Activated CD8-positive, alpha-beta memory T cell treated with anti-CD3 and anti-CD28 coated beads, Interleukin-2, amount 50 U/mL, for 4 hours (primary cell): ENCODE measurements around the gene PRR29.
"Not testable (repeated sequence)": the region's sequence is repeated elsewhere in the genome, so short reads cannot be mapped to it uniquely, and the experiment has no call there.

Source experiments
- DNase-seq: peaks from one replicate; pipeline ENCODE4 v3.0.0-alpha.2; 2020

The PRR29 gene

GRCh38 chr17:64016974-64017373, 18.8 kb downstream of the PRR29 start:
- no peak for DNase-seq

GRCh38 chr17:64017381-64017980, 19.3 kb downstream of the PRR29 start:
- DNase-seq: no peak

GRCh38 chr17:64019551-64019961, 21.4 kb downstream of the PRR29 start:
- not testable (repeated sequence) for DNase-seq

GRCh38 chr17:64020056-64020766, 22.1 kb downstream of the PRR29 start, which contains the start of gene ICAM2:
ICAM2 (minus strand) TSS chr17:64020633; CDS start chr17:64006691, 13,942 bp downstream.
- DNase-seq: peak; percentile 87

GRCh38 chr17:64022611-64023063, 24.5 kb downstream of the PRR29 start:
- no peak for DNase-seq

- no peak for DNase-seq
These were observed 26.1 kb downstream of the PRR29 start for GRCh38 chr17:64024215-64024654.

GRCh38 chr17:64024781-64025731, 26.9 kb downstream of the PRR29 start:
- DNase-seq: peak; percentile 51

- DNase-seq: peak; percentile 90
These were observed 27.7 kb downstream of the PRR29 start for GRCh38 chr17:64025732-64026294.

GRCh38 chr17:64028874-64029464, 30.8 kb downstream of the PRR29 start:
- DNase-seq: peak; percentile 73

- DNase-seq: no peak
These were observed 33.9 kb downstream of the PRR29 start for GRCh38 chr17:64032081-64032480.

GRCh38 chr17:64036198-64036922, 38.2 kb downstream of the PRR29 start:
- DNase-seq: no peak

- DNase-seq: no peak
These were observed 39.0 kb downstream of the PRR29 start for GRCh38 chr17:64037180-64037579.

- DNase-seq: no peak
These were observed 39.7 kb downstream of the PRR29 start for GRCh38 chr17:64037802-64038201.

- no peak for DNase-seq
These were observed 40.4 kb downstream of the PRR29 start for GRCh38 chr17:64038331-64039105.

GRCh38 chr17:64039106-64039400, 40.9 kb downstream of the PRR29 start:
- DNase-seq: no peak

- DNase-seq: no peak
These were observed 42.1 kb downstream of the PRR29 start for GRCh38 chr17:64040206-64040605.

GRCh38 chr17:64041912-64042311, 43.8 kb downstream of the PRR29 start:
- no peak for DNase-seq

GRCh38 chr17:64042700-64043485, 44.7 kb downstream of the PRR29 start:
- no peak for DNase-seq

GRCh38 chr17:64045176-64045575, 47.0 kb downstream of the PRR29 start:
- DNase-seq: no peak

- no peak for DNase-seq
These were observed 50.7 kb downstream of the PRR29 start for GRCh38 chr17:64048805-64049204.
